Activated naive CD8-positive, alpha-beta T cell treated with anti-CD3 and anti-CD28 coated beads, Interleukin-2, amount 50 U/mL, for 24 hours (primary cell): ENCODE measurements around the gene LRP2.

ENCODE experiments used
- ATAC-seq: fragments of 150-1000 bp; cut with Tn5 transposase; one replicate; pipeline ENCODE4 v1.10.0; 2021
- DNase-seq: peaks from one replicate; pipeline ENCODE4 v3.0.0; 2021
- H3K27ac Mint-ChIP-seq: one replicate; pipeline ENCODE4 v1.8.0; 2021; ENCODE audit warnings: mild to moderate bottlenecking, mixed read lengths
- H3K27me3 Mint-ChIP-seq: one replicate; pipeline ENCODE4 v1.8.0; 2021; ENCODE audit warnings: mixed read lengths
- H3K36me3 Mint-ChIP-seq: one replicate; pipeline ENCODE4 v1.8.0; 2021; ENCODE audit warnings: low read depth, mixed read lengths
- H3K4me1 Mint-ChIP-seq: one replicate; pipeline ENCODE4 v1.8.0; 2021; ENCODE audit warnings: mixed read lengths
- H3K4me3 Mint-ChIP-seq: one replicate; pipeline ENCODE4 v1.8.0; 2021; ENCODE audit warnings: mild to moderate bottlenecking, moderate library complexity, mixed read lengths
- H3K9me3 Mint-ChIP-seq: one replicate; pipeline ENCODE4 v1.8.0; 2021; ENCODE audit warnings: mixed read lengths

Gene LRP2

DNA sequence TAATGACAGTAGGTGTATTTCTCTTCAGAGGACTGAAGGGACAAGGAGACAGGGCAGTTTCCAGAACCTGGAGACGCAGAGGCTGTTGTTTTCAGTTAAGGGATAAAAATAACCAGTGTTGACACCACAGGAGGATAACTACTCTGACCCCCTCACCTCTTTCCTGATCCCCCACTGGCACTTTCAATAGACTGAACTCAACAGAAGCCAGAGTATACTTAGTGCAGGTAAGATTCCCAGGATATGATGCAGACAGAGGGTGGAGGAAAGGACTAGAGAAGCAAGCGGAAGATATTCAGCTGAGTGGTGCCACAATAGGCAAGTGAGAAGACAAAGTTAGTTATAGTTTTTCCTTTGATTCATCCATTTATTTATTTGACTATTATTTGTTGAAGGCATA is 273.2 kb downstream of the LRP2 start:
- no peaks in the 10 kb centered on the region for H3K4me1 Mint-ChIP-seq
- no peak overlapping the region for H3K27ac Mint-ChIP-seq

DNA sequence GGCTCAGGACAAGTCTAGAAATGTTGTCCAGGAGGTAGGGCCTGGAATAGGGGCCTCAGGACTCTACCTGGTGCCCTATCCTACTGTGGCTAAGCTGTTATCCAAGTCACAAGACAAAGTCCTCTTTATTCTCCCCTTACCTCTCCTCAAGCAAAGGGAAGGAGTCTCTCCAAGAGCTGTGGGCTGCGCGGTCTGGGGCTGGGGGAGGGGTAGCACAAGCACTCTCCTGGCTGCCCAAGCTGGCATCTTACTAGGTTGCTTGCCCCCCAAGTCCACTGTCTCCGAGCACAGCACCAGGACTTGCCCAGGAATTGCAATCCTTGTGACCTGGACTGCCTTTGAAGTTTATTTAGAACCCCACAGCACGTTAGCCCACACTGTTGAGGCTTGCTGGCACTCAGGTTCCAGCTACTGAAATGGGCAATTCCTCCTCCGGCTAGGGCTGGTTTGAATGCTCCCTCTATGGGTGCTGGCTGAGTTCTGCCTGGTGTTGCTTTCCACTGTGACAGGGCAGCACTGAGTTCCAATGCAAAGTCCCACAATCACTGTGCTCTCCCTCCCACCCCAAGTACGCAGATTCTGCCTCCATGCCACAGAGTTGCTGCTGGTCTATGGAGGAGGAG is 274.5 kb downstream of the LRP2 start:
- Mint-ChIP-seq H3K27ac (no peak overlapping the region), H3K4me3 (no peak overlapping the region), H3K36me3 (no peaks in the 10 kb centered on the region), H3K4me1 (peaks cover 2% of the 10 kb centered on the region), H3K27me3 (peaks cover 8% of the 10 kb centered on the region), H3K9me3 (peaks cover 3% of the 10 kb centered on the region)
- no peak for DNase-seq
- ATAC-seq = no peak

More for the DNA sequence above, 273.2 kb downstream of the LRP2 start:
- Mint-ChIP-seq H3K9me3 (no peaks in the 10 kb centered on the region), H3K27me3 (peaks cover 8% of the 10 kb centered on the region), H3K36me3 (no peaks in the 10 kb centered on the region), H3K4me3 (no peak overlapping the region)
- ATAC-seq (no peak), DNase-seq (no peak)

GRCh38 chr2:169086893-169087467 is 275.4 kb downstream of the LRP2 start:
- ATAC-seq = no peak
- peaks cover 8% of the 10 kb centered on the region for H3K27me3 Mint-ChIP-seq
- H3K4me1 Mint-ChIP-seq = peaks cover 2% of the 10 kb centered on the region
- H3K9me3 Mint-ChIP-seq = peaks cover 3% of the 10 kb centered on the region
- H3K4me3 Mint-ChIP-seq = no peak overlapping the region
- H3K27ac Mint-ChIP-seq = no peak overlapping the region
- no peaks in the 10 kb centered on the region for H3K36me3 Mint-ChIP-seq
- no peak for DNase-seq

GRCh38 chr2:169082995-169083394 is 279.3 kb downstream of the LRP2 start:
- Mint-ChIP-seq H3K4me1 (peaks cover 4% of the 10 kb centered on the region), H3K36me3 (no peaks in the 10 kb centered on the region), H3K27me3 (peaks cover 8% of the 10 kb centered on the region), H3K27ac (no peak overlapping the region), H3K9me3 (peaks cover 3% of the 10 kb centered on the region), H3K4me3 (no peak overlapping the region)
- ATAC-seq (no peak), DNase-seq (no peak)

DNA sequence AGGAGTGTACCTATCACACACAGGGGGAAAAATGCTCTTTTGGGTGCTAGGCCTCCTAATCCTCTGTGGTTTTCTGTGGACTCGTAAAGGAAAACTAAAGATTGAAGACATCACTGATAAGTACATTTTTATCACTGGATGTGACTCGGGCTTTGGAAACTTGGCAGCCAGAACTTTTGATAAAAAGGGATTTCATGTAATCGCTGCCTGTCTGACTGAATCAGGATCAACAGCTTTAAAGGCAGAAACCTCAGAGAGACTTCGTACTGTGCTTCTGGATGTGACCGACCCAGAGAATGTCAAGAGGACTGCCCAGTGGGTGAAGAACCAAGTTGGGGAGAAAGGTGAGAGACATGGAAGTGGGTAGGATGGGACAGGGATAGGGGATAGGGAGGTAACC is 280.8 kb downstream of the LRP2 start:
- no peak for DNase-seq
- no peak for ATAC-seq
- Mint-ChIP-seq H3K27me3 (peaks cover 8% of the 10 kb centered on the region), H3K9me3 (peaks cover 3% of the 10 kb centered on the region), H3K4me3 (no peak overlapping the region), H3K4me1 (peaks cover 4% of the 10 kb centered on the region), H3K36me3 (no peaks in the 10 kb centered on the region), H3K27ac (no peak overlapping the region)

GRCh38 chr2:169080250-169081069 is 281.9 kb downstream of the LRP2 start:
- H3K36me3 Mint-ChIP-seq = no peaks in the 10 kb centered on the region
- H3K9me3 Mint-ChIP-seq = peaks cover 3% of the 10 kb centered on the region
- no peak for ATAC-seq
- no peak for DNase-seq
- H3K27ac Mint-ChIP-seq = no peak overlapping the region
- H3K27me3 Mint-ChIP-seq = no peaks in the 10 kb centered on the region
- H3K4me1 Mint-ChIP-seq = peaks cover 4% of the 10 kb centered on the region
- H3K4me3 Mint-ChIP-seq = no peak overlapping the region

DNA sequence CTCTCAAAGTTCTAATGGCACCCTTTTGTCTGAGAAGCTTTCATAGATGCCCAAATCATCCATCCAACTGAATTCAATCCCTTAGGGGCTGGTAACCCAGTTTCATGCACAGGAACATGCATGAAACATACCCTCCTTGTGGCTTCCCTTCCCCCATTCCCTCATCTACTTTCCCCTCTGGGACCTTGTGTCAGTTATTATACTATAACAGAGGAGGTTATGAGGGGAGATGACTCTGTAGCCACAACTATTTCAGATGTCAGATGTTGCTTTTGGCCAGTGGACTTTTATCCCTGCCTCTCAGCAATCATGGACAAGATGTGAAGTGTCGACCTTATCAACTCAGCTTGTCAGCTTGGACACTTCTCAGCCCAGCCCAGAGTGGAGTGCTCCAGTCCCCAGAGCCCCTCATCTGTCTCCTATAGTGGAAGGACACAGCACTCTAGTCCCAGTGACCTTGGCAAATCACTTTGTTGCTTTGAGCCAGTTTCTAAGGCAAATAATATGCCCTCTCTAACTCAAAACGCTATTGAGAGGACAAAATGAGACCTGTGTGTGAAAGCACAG is 284.6 kb downstream of the LRP2 start:
- Mint-ChIP-seq H3K27me3 (no peaks in the 10 kb centered on the region), H3K9me3 (peaks cover 10% of the 10 kb centered on the region), H3K36me3 (peaks cover 14% of the 10 kb centered on the region), H3K27ac (no peak overlapping the region), H3K4me3 (no peak overlapping the region), H3K4me1 (peaks cover 22% of the 10 kb centered on the region)
- no peak for ATAC-seq
- no peak for DNase-seq
